HG03135 (cell line): ENCODE measurements around the gene BBS7.

ENCODE experiments used
- ATAC-seq: cut with Tn5 transposase; IDR thresholded peaks from one replicate; pipeline ENCODE4 v1.9.1; 2021; ENCODE audit warnings: mild to moderate bottlenecking, moderate library complexity; ENCODE audit not compliant: unreplicated experiment

The BBS7 gene, protein sequence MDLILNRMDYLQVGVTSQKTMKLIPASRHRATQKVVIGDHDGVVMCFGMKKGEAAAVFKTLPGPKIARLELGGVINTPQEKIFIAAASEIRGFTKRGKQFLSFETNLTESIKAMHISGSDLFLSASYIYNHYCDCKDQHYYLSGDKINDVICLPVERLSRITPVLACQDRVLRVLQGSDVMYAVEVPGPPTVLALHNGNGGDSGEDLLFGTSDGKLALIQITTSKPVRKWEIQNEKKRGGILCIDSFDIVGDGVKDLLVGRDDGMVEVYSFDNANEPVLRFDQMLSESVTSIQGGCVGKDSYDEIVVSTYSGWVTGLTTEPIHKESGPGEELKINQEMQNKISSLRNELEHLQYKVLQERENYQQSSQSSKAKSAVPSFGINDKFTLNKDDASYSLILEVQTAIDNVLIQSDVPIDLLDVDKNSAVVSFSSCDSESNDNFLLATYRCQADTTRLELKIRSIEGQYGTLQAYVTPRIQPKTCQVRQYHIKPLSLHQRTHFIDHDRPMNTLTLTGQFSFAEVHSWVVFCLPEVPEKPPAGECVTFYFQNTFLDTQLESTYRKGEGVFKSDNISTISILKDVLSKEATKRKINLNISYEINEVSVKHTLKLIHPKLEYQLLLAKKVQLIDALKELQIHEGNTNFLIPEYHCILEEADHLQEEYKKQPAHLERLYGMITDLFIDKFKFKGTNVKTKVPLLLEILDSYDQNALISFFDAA

DNA sequence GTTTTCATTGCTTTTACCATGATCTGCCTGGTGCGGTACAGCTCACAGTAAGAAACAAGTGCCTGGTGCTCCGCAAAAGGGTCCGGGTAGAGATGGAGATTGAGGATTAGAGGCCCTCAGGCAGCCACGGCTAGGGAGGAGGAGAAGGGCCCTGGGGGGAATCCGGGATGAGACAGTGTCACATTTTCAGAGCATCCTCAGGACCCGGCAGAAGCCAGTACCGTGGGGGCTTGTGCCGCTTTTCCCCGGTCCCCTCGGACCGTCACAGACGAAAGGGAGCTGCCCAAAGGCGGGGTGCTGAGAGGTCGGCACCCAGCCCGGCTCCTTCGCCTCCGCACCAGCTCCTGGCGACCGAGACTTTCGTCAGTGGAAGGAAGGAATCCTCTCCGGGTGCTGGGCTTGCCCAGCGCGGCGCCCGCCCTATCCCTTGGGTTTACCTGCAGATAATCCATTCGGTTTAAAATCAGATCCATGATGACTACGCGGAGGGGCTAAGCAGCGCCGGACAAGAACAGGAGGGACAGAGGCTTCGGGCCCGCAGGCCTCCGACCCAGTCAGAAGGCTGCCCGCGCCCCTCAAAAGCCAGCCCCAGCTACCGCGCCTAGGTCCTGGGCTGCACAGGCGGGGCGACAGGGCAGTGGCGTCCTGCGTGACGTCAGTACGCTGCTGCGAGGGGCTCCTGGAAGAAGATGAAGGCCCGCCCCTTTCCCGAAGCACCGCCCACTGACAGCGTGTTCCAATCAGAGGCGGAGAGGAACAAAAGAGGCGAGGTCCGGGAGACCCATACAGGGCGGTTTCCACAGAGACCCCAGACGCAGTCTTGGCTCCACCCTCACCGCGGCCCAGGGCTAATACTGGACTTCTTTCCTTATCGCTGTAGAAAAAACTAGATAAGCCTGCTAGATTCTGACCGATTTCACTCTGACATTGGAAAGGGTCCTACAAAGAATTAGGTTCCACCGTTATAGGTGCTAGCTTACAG, at the start of gene BBS7:
Gene BBS7 (minus strand): TSS at position 634 of the 982 bp plus-strand sequence. CDS start 161 bp downstream, at position 473.
- ATAC-seq, result peak; percentile 100

DNA sequence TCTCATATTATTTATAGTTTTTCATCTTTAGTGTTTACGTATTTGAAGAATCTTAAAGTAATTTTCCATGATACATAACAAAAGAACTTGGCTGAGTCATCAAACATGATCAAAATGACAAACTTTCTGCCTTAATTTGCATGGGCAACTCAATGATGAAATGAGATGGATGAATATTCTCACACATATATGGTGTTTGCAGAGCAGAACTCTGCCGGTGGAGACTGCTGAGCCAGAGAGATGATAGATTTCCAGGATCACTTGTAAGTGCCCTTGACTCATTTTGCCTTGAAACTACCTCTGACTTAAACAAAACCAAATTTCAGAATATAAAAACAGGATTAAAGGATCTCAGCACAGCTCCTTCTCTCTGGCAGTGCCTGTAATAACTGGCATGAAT, 43.4 kb upstream of the BBS7 start:
- no peak for ATAC-seq

DNA sequence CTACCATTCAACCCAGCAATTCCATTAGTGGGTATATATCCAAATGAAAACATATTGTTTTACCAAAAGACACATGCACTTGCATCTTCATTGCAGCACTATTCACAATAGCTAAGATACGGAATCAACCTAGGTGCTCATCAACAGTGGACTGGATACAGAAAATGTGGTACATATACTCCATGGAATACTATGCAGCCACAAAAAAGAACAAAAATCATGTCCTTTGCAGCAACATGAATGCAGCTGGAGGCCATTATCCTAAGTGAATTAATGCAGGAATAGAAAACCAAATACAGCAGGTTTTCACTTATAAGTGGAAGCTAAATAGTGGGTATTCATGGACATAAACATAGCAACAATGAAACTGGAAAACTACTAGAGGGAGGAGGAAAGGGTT, 38.1 kb upstream of the BBS7 start:
- ATAC-seq, result no peak

- peak; percentile 77 for ATAC-seq
These were observed 30.1 kb upstream of the BBS7 start for GRCh38 chr4:121900132-121900983.

GRCh38 chr4:121898150-121898549, 27.9 kb upstream of the BBS7 start:
- ATAC-seq, result no peak

GRCh38 chr4:121888134-121888533, 17.9 kb upstream of the BBS7 start:
- ATAC-seq, result no peak

DNA sequence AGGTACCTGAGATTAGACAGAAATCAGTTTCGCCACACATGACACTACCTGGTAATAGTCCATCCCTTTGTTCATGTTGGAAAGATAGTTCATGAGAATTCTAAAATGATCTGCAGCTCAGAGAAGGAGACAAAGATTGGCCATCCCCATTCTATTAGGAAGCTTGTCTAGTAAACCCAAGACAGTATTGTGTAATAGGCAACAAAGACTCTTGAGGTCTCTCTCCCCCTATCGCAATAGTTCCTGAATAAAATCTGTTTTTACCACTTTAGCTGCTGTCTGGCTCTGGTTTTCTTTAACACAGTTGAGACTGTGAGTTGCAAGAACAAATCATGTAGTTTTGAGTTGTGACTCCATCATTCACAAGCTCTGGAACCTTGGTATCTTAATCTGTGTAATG, 14.8 kb upstream of the BBS7 start:
- no peak for ATAC-seq

DNA sequence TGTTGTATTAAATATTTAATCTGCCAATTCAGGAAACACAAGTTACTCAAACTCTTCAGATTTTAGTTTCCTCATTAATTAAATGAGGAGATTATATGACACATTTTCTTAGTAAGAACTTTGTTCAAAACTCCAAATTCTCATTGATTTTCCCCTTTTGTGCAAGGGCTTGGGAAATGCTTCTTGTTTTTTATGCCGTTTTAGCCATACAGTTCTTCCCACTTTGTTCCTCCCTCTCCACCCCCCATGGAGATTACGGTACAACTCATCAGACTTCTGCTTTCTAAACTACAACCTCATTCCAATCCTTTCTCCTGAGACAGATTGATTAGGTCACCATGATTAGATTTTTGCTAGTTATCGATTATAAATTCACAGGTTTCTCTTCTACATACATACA, 10.9 kb upstream of the BBS7 start:
- ATAC-seq, result no peak

- no peak for ATAC-seq
These were observed 8.9 kb upstream of the BBS7 start for GRCh38 chr4:121879135-121879534.

DNA sequence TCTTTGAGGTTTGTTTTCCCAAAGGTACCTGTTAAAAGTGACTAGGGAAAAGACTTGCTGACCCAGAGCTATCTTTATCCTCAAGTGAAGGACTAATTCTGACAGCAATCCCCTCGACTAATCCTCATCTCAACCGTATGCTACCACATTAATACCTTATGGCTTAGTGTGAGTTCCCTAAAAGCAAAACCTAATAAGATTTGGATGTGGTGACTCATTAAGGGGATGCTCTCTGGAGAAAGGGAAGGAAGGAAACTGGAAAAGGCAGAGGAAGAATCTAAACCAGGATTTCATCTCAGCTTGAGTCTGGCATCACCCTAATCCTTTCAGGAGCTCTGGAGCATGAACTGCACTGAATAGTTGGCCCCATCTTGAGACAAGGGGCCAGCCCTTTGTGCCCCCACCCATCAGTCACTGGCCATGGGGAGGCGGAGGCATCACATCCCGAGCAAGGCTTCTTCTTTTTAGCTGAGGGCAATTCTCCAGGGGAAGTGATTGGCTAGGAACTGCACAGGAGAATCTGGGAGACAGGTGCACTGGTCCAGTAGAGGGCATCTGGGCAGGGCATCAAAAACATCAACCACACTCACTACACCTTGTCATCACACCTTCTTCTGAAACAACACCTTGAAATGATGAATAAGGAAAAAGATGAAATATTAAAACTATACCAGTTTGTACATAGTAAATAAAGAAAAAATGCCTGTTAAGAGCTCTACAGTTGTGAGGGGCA, 6.9 kb upstream of the BBS7 start:
- ATAC-seq, result no peak

DNA sequence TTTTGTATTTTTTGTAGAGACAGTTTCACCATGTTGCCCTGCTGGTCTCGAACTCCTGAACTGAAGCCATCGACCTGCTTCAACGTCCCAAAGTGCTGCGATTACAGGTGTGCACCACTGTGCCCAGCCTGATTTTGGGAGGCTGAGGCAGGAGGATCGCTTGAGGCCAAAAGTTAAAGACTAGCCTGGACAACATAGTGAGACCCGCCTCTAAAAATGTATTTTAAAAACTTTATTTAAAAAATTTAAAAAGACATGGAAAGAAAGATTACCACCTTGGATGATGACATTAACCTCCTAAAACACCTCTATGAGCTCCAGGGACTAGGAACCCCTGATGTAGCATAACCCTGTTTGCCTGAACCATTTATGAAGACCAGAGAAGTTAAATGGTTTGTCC, 5.8 kb upstream of the BBS7 start:
- no peak for ATAC-seq

DNA sequence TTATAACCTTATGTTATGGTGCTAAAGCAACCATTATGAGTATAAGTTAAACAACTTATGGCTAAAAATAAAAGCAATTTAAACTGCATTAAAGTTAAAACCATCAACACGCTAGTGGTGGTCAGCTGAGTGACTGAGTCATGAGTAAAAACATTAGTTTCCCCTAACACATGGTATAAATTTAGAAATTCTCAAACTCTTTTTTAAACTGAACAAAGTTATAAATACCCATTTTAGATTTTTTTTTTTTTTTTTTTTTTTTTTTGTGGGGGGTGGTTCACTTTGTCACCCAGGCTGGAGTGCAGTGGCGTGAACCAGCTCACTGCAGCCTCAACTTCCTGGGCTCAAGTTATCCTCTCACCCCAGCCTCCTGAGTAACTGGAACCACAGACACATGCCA, 5.4 kb upstream of the BBS7 start:
- ATAC-seq, result no peak

GRCh38 chr4:121873604-121874003, 3.3 kb upstream of the BBS7 start:
- ATAC-seq, result no peak

DNA sequence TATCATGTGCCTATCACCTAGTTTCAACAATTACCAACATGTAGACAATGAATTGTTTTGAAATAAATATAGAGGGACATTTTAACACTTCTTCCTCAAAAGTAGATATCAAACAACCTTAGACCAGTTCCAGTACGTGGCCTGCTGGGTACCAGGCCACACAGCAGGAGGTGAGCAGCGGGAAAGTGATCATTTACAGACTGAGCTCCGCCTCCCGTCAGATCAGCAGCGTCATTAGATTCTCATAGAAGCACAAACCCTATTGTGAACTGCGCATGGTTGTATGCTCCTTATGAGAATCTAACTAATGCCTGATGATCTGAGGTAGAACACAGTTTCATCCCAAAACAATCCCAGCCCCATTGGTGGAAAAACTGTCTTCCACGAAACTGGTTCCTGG, 6.5 kb downstream of the BBS7 start:
- no peak for ATAC-seq

GRCh38 chr4:121861426-121861825, 8.8 kb downstream of the BBS7 start:
- no peak for ATAC-seq

DNA sequence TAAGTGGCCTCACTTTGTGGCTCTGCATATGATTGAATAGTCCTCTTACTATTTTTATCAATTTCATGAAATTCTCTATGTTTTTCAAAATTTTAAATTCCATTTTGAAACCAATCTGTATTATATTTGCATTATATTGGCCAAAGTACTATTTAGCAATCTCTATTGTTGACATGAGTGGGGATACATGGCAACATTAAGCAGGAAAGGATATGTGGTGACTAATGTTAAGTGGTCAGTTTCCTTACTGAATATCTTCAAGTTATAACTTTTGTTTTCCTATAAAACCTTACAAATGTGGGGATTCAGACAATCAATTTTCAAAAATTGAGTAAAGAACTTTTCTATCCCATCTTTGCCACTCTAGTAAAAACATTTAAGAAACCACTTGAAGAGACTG, 10.2 kb downstream of the BBS7 start:
- no peak for ATAC-seq

DNA sequence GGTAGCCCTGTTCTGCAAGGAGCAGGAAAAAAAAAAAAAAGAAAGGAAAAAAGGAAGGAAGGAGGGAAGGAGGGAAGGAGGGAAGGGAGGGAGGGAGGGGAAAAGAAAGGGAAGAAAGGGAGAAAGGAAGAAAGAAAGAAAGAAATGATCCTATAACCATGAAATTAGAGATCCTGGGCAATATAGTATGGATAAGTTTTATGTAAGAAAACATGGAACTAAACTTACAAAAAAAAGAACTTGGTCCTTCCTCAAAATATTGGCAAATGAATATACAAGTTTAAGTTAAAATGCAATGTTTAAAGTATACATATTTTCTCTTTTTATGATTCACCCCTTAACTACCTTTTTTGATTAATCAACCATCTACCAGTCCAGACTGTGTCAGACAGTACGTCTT, 18.9 kb downstream of the BBS7 start:
- ATAC-seq, result no peak

DNA sequence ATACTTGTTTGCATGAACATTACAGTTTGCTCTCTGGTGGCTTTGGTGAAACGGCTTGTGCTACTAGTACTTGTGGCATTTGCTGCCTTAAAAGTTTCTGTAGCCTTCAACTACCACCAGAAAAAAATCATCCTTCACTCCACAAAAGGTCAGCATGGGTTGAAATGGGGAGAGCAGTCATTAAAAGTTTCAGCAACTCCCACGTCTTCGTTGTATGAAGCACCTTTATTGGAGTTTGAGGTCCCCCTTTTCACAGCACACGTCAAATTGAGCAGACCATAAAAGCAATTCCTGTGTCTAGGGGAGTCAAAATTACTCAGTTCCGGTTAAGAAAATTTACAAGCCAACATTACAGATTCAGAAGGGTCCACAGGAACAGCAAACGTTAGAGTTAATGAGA, 23.6 kb downstream of the BBS7 start:
- no peak for ATAC-seq

- no peak for ATAC-seq
These were observed 27.4 kb downstream of the BBS7 start for GRCh38 chr4:121842862-121843261.

DNA sequence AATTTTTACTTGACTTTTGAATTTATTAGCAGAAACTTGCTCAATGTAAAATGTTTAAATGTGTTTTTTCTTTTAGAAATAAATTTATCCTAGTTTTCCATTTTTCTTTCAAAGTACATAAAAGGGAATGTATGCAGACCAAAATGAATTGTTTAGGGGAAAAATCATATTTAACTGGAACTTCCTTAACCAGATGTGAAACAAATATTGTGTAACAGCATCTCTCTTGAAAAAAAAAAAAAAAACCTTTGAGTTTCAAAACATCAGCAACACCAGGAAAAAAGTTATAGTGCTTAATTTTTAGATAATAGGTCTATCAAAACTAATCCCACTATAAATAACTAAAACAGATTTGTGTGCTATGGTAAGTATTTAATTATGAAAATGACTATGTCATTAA, 32.1 kb downstream of the BBS7 start:
- ATAC-seq, result no peak
